OCI-LY3 (cell line): Measurements from ENCODE around the gene TMPRSS2.
A peak's percentile ranks its signal among the peaks of the same experiment; 100 is the strongest.
"Not testable (repeated sequence)": the region's sequence is repeated elsewhere in the genome, so short reads cannot be mapped to it uniquely, and the experiment has no call there.

ENCODE experiments used
- H2AFZ ChIP-seq: fragments of 200-600, 300-600 bp; shearing (Covaris generic); 2 replicates; pipeline ENCODE4 v1.6.0; 2014; ENCODE audit warnings: antibody characterized with exemption, low read depth, low read length
- H3K27ac ChIP-seq: fragments of 200-600, 300-600 bp; sonication (generic); 2 replicates; pipeline ENCODE4 v1.5.1; 2014; ENCODE audit warnings: mild to moderate bottlenecking, low read length, moderate library complexity, mixed read lengths
- H3K27me3 ChIP-seq: fragments of 200-600, 300-600 bp; sonication (generic); 2 replicates; pipeline ENCODE4 v1.6.1; 2014; ENCODE audit warnings: low read depth, low read length, mixed read lengths
- H3K36me3 ChIP-seq: fragments of 200-600, 300-600 bp; sonication (generic); replicated peaks from 2 replicates; pipeline ENCODE3; 2014; ENCODE audit warnings: low read depth, low read length, mixed read lengths
- H3K4me1 ChIP-seq: fragments of 300-600, 200-600 bp; sonication (generic); 2 replicates; pipeline ENCODE4 v1.6.1; 2014; ENCODE audit warnings: low read length, mixed read lengths
- H3K4me2 ChIP-seq: fragments of 200-600, 300-600 bp; sonication (generic); 2 replicates; pipeline ENCODE4 v1.6.1; 2014; ENCODE audit warnings: low read length, mixed read lengths
- H3K4me3 ChIP-seq: fragments of 300-600, 200-600 bp; sonication (generic); 2 replicates; pipeline ENCODE4 v1.5.1; 2014; ENCODE audit warnings: antibody characterized with exemption, mild to moderate bottlenecking, low read length, moderate library complexity
- H3K79me2 ChIP-seq: fragments of 300-600, 200-600 bp; shearing (Covaris generic); 2 replicates; pipeline ENCODE4 v1.6.1; 2014; ENCODE audit warnings: mild to moderate bottlenecking, low read length, mixed read lengths
- H3K9ac ChIP-seq: fragments of 300-600, 200-600 bp; shearing (Covaris generic); 2 replicates; pipeline ENCODE4 v1.6.0; 2014; ENCODE audit warnings: mild to moderate bottlenecking, low read length, moderate library complexity
- H3K9me3 ChIP-seq: fragments of 200-600, 300-600 bp; shearing (Covaris generic); 2 replicates; pipeline ENCODE4 v1.6.1; 2014; ENCODE audit warnings: low read length, mixed read lengths; ENCODE audit not compliant: insufficient read depth
- H4K20me1 ChIP-seq: fragments of 200-600, 300-600 bp; sonication (generic); 2 replicates; pipeline ENCODE4 v1.6.1; 2016; ENCODE audit warnings: low read length, mixed read lengths; ENCODE audit not compliant: insufficient read depth
- CTCF ChIP-seq: fragments of 200-600, 300-600 bp; sonication (generic); IDR thresholded peaks from 2 replicates; pipeline ENCODE4 v1.5.1; 2014; ENCODE audit warnings: antibody characterized with exemption, low read length, low read depth
- EZH2phosphoT487 ChIP-seq: fragments of 200-600 bp; shearing (Covaris generic); IDR thresholded peaks from 2 replicates; pipeline ENCODE4 v1.6.1; 2018; ENCODE audit warnings: antibody characterized with exemption, mixed run types, low read depth

TMPRSS2 gene

GRCh38 chr21:41422546-41423304 lies 85.2 kb downstream of the TMPRSS2 start:
- H3K27ac ChIP-seq, result no peak overlapping the region
- H3K9me3 ChIP-seq, result no peaks in the 10 kb centered on the region
- H3K36me3 ChIP-seq, result no peaks in the 10 kb centered on the region
- no peak overlapping the region for H3K4me3 ChIP-seq
- no peak overlapping the region for H2AFZ ChIP-seq
- peaks cover 18% of the 10 kb centered on the region for H3K4me1 ChIP-seq
- H3K79me2 ChIP-seq, result no peaks in the 10 kb centered on the region
- H3K9ac ChIP-seq, result no peak overlapping the region
- no peak for TF ChIP-seq CTCF
- no peak for TF ChIP-seq EZH2phosphoT487
- no peak overlapping the region for H3K4me2 ChIP-seq
- H3K27me3 ChIP-seq, result no peaks in the 10 kb centered on the region
- H4K20me1 ChIP-seq, result no peaks in the 10 kb centered on the region

GRCh38 chr21:41420998-41421397 lies 87.0 kb downstream of the TMPRSS2 start:
- H3K79me2 ChIP-seq, H3K36me3 ChIP-seq, H3K4me2 ChIP-seq, H3K9me3 ChIP-seq, H3K9ac ChIP-seq, H4K20me1 ChIP-seq, H3K27me3 ChIP-seq, H3K27ac ChIP-seq, H2AFZ ChIP-seq: not testable (repeated sequence)
- peaks cover 18% of the 10 kb centered on the region for H3K4me1 ChIP-seq
- H3K4me3 ChIP-seq, result peak overlapping the region; percentile 86

GRCh38 chr21:41419921-41420862 lies 87.8 kb downstream of the TMPRSS2 start:
- H3K36me3 ChIP-seq, result no peaks in the 10 kb centered on the region
- no peaks in the 10 kb centered on the region for H3K9me3 ChIP-seq
- peaks cover 14% of the 10 kb centered on the region for H3K4me1 ChIP-seq
- no peak for TF ChIP-seq EZH2phosphoT487
- no peak for TF ChIP-seq CTCF
- no peaks in the 10 kb centered on the region for H3K27me3 ChIP-seq
- H4K20me1 ChIP-seq, result no peaks in the 10 kb centered on the region
- peak overlapping the region; percentile 68 for H3K9ac ChIP-seq
- no peaks in the 10 kb centered on the region for H3K79me2 ChIP-seq
- peak overlapping the region; percentile 79 for H2AFZ ChIP-seq
- H3K4me2 ChIP-seq, result peak overlapping the region; percentile 88
- peak overlapping the region; percentile 86 for H3K4me3 ChIP-seq
- peak overlapping the region; percentile 20; the same call in 1 of the 2 replicates for H3K27ac ChIP-seq

GRCh38 chr21:41418956-41419680 lies 88.8 kb downstream of the TMPRSS2 start:
- Histone ChIP-seq H3K79me2 (no peaks in the 10 kb centered on the region), H3K27me3 (no peaks in the 10 kb centered on the region), H3K36me3 (no peaks in the 10 kb centered on the region), H3K9me3 (no peaks in the 10 kb centered on the region), H3K27ac (no peak overlapping the region), H3K9ac (no peak overlapping the region), H3K4me3 (no peak overlapping the region), H4K20me1 (no peaks in the 10 kb centered on the region), H2AFZ (no peak overlapping the region), H3K4me2 (no peak overlapping the region), H3K4me1 (peaks cover 14% of the 10 kb centered on the region)
- TF ChIP-seq CTCF (no peak), EZH2phosphoT487 (no peak)
